NCI-H128 (cell line): ENCODE measurements around the gene MAPK8IP3.

Experiments used
- DNase-seq: peaks from one replicate; lab custom pipeline; 2025; ENCODE audit not compliant: unreplicated experiment; lab: John Stamatoyannopoulos, UW

Gene MAPK8IP3

DNA sequence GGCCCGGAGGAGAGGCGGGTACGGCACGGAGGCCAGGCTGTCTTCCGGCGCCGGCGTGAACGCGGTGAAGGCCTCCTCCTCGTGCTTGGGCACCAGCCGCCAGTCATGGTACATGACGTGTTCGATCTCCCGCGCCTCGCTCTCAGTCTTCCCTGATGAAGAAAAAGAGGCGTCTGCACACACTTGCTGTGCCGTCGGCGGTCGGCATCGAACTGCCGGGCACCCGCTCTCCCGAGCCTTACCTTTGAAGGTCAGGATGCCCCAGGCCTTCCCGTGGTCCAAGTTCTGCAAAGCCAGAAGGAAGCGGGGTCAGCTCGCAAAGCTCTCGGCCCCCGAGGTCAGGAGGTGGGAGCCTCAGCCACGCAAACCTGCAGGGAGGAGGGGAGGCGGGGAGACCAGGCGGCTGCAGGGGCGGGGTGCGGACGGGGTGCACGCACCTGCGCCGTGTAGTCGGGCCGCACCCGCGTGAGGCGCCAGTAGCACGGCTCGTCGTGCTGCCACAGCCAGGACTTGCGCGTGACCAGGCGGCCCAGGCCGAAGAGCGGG is 66.4 kb downstream of the MAPK8IP3 start, which contains the start of gene EME2:
Gene EME2, plus strand, starts transcription at position 449 of the 546 bp plus-strand sequence. CDS start 418 bp downstream, outside the sequence.
- DNase-seq: no peak

DNA sequence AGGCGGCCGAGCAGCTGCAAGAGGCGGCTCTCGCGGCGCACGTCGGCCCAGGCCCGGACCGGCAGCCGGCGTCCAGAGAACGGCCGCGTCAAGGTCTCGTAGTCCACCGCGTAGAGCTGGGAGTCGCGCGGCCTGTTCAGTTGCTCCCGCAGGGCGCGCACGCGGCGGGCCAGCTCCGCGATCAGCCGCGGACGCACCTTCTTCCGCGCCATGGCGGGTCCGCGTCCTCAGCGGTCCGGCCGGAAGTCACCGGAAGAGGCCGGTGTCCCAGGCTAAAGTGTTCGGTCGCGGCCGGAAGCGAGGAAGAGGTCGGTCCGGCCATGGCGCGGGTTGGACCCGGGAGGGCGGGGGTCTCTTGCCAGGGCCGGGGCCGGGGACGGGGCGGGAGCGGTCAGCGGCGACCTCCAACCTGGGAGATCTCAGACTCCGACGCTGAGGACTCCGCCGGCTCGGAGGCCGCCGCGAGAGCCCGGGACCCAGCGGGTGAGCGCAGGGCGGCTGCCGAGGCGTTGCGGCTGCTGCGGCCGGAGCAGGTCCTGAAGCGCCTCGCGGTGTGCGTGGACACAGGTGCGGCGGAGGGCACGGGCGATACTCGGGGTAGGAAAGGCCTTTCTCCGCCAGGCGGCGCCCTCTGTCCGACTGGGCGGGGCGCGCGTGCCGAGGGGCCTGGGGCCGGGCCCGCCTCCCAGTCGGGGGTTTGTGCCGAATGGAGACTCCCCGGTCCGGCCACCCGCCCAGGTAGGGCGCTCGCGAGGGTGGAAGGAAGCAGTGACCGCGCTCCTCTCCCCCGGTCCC is 67.1 kb downstream of the MAPK8IP3 start, which contains the start of gene MRPS34:
Gene MRPS34, minus strand, starts transcription at position 227 of the 795 bp plus-strand sequence. Its CDS starts 15 bp downstream, at position 212.
- peak; percentile 57 for DNase-seq

DNA sequence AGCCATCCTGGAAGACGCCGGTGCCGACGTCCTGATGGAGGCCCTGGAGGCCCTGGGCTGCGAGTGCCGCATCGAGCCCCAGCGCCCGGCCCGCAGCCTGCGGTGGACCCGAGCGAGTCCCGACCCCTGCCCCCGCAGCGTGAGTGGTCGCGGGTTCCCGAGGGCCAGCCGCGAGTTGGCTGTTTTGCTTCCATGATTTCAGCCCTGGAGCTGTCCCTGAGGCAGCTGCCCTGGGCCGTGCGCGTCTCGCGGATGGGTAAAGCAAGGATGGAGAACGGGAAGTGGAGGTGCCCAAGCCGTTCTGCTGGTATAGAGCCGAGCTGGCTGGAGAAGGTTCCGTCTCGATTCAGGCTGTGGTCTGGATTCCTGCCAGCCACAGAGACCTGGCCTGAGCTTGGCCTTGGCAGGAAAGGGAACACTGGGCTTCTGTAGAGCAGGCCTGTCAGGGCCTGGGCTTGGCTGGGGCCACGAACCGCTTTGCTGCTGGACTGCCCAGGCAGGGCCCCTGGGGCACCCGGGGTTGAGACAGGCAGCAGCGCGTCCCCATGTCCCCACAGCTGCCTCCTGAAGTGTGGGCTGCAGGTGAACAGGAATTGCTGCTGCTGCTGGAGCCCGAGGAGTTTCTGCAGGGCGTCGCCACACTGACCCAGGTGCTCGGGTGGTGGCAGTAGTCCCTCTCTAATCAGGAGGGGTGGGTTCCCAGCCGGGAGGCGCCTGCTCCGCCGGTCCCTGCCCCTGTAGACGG is 67.9 kb downstream of the MAPK8IP3 start:
- no peak for DNase-seq

- DNase-seq: no peak
These were observed 68.4 kb downstream of the MAPK8IP3 start for GRCh38 chr16:1774448-1774780.

DNA sequence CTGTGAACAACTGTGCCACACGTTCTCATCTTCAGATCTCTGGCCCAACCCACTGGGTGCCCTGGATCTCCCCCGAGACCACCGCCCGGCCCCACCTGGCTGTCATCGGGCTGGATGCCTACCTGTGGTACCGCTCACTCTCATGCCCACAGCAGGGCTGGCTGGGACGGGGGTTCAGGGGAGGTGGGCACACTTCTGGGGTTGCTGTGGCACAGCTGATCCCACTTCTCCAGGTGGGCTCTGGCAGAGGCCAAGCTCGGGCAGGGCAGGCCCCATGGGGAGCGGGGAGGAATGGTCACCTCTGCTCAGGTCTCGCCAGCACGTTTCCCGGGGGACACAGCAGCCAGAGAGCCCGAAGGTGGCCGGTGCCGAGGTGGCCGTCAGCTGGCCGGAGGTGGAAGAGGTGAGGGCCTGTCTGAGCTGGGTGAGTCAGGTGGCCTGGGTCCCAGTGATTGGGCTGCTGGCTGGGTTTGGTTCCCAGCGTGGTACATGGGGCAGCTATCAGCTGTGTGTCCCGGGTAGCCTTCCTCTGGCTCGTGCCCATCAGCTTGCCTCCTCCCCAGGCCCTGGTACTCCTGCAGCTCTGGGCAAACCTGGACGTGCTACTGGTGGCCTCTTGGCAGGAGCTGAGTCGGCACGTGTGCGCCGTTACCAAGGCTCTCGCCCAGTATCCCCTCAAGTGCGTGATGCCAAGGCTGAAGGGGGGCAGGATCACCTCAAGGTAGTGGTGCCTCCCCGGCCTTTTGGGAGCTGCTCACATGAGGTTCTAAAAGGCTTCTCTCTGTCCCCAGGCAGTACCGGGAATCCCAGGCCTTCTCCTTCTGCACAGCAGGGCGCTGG is 69.2 kb downstream of the MAPK8IP3 start:
- no peak for DNase-seq

DNA sequence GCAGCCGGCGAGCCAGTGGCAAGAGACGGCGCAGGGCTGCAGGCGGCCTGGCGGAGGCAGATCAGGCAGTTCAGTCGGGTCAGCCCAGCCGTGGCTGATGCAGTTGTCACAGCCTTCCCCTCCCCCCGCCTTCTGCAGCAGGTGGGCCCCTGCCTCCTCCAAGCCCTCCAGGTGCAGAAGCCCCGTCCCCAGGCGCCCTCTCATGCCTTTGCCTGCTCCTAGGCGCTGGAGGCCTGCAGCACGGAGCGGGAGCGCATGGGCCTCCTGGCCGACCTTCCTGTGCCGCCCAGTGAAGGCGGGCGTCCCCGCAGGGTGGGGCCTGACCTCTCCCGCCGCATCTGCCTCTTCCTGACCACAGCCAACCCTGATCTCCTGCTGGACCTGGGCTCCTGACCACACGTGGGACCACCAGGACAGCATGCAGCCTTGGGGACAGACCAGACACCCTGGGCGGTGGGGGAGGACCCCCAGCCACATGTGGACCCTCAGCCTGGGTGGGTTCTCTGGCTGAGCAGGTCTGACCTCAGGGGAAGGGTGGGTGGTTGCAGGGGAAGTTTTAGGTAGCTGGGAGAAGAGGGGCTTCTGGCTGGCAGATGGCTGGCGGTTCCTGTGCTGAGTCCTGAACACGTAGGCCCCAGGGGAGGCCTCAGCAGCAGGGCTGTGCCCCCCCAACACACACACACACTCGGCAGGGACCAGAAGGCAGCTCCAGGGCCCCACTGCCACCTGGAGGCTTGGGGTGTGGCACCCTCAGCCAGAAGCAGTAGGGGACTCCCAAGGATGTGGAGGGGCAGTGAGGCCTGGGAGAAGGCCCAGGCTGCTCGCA is 70.1 kb downstream of the MAPK8IP3 start:
- DNase-seq: no peak

- DNase-seq: no peak
These were observed 70.6 kb downstream of the MAPK8IP3 start for GRCh38 chr16:1776672-1776955.

- no peak for DNase-seq
These were observed 71.0 kb downstream of the MAPK8IP3 start for GRCh38 chr16:1776991-1777374.

DNA sequence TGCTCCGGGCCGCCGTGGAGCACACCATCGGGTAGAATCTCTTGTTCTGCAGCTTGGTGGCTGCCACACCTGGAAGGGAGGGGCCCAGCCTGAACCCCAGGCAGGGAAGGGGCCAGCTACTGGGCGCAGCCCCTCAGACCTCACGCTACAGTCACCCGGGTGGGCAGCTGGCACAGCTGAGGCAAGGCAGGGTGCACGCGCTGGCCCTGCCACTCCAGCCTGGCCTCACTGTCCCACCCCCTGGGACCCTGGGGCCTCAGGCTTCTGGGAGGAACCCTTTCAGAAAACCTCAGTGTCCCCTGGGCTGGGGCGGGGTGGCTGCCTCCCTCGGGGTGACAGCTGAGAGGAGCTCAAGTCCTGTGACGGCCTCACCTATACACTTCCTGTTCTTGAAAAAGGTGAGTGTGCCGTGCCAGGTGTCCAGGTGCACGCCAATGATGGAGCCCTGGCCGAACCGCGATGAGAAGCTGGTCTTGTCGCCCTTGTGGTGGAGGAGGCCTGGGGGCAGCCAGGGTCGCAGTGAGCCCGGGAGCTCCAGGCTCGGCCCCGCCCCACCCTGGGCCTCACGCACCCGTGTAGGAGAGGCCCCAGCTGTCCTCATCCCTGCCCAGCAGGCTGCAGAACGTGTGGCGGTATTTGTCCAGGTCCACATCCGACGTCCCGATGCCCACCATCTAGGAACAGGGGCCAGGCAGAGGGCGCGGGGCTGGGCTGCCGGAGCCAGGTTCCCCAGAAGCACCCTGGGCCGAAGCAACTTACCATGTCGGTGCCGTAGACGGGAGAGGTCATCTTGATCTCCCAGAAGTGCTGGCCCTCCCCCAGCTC is 71.6 kb downstream of the MAPK8IP3 start:
- DNase-seq: no peak

DNA sequence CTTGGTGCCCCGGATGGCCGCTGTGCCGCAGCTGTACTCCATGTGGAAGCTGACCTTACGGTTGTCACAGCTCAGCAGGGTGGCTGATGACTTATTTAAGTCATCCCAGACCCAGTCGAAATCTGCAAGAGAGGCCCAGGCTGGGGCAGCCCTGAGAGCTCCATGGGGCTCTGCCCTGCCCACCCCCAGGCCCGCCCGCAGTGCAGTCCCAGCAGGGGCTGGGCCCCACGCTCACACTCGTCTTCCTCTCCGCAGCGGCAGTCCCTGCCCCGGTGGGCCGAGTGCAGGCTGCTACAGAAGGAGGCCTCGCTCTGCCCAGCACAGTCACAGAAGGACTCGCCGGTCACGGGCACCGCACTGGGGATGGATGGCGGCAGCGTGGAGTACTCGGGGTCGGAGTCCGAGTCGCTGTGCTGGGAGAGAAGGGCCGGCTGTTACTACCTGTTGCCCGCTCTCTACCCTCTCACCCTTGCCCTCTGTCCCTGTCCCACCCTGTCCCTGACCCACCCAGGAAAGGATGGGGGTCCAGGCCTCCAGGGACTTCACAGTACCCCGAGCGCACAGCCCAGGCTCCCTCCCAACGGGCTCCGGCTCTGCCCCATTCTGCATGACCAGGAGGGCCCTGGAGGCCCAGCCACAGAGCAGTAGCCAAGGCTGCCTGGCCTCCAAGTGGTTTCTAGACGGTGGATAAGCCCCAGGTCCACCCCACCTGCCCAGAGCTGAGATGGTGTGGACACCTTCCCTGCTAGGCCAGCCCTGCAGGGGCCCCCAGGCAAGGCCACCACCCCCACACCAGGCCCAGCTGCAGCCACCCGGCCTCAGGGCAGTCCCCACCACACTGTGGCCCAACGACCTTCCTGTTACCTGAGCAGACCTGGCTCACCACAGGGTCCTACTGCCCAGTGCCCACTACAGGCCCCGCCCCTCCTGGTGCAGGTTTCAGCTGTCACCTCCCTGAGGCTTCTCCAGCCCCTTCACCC is 72.5 kb downstream of the MAPK8IP3 start:
- DNase-seq: no peak

- DNase-seq: no peak
These were observed 73.3 kb downstream of the MAPK8IP3 start for GRCh38 chr16:1779234-1779701.

GRCh38 chr16:1779741-1780676 is 74.0 kb downstream of the MAPK8IP3 start:
- DNase-seq: no peak

- DNase-seq: no peak
These were observed 74.7 kb downstream of the MAPK8IP3 start for GRCh38 chr16:1780677-1781072.

DNA sequence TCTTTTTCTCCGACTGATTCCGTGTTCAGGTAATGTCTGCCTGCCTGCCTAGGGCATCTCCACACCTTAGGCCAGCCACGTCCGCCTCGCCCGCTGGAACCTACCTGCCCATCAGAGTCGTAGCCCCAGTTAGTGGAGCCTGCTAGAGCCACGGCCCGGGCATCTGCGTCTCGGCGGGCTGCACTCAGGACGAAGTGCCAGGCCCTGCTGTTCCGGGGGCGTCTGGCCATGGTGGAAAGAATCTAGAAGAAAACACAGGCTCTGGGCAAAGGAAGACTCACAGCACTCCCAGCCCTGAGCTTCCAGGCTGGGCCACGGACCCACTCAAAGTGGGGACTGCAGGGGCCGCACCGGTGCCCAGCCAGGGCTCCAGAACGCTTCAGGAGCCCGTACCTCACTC is 75.3 kb downstream of the MAPK8IP3 start:
- DNase-seq: no peak

- DNase-seq: no peak
These were observed 75.9 kb downstream of the MAPK8IP3 start for GRCh38 chr16:1781758-1782407.

DNA sequence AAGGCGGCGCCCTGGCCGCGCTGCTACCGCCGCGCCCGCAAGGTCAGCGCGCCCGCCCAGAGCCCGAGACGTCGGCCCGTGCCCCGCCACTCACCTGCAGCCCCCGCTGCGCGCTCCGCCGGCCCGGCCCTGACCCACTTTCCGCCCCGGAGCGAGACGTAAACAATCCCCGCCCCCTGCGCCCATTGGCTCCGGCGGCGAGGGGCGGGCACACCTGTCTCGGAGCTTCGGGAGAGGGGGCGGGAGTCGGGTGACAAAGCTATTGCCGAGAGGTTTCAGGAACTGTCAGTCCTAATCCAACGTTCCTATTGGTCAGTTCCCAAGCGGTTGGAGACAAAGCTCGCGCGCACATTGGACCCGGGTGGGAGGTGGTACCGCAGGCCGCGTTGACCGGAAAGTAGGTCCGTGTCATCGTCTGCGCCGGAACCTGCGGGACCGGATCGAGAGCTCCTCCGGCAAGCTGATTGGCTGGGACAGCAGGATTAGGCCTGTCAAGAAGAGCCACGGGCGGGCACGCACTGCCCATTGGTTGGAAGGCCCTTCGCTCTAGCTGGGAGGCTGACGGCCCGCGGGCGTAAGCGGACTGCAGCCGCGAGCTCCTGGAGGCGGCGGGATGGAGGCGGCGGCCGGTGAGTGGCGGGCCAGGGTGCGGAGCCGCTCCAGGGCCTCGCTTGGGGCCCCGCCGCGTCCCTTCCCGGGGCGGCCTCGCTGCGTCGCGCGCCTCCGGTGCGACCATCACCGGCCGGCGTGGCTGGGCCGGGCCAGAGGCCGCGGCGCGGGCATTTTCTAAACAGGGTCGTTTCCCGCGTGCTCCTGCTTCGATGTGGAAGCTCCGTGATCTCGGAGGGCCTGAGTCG is 76.6 kb downstream of the MAPK8IP3 start, which contains the start of the genes NUBP2 and SPSB3:
Gene NUBP2, plus strand, starts transcription at position 553 of the 857 bp plus-strand sequence. Its CDS starts 61 bp downstream, at position 614.
Gene SPSB3, minus strand, starts transcription at position 164 of the 857 bp plus-strand sequence. CDS start 1,088 bp downstream, outside the sequence.
- DNase-seq: peak; percentile 96
